Keratinocyte (primary cell): ENCODE results near the gene DESI1. TPM values are rescaled to one million over a fixed set of nuclear protein-coding genes. Genes with fewer than 3 reads are reported as not detected.

ENCODE experiments used
- DNase-seq: peaks from one replicate; pipeline ENCODE4 v3.0.0-alpha.2; 2011; ENCODE audit warnings: low read depth, missing footprints, low spot score
- FAIRE-seq: peaks from 2 replicates; lab custom pipeline; 2011; peaks lifted over from hg19 to GRCh38; lab: Jason Lieb, UNC
- H2AFZ ChIP-seq: 2 replicates; pipeline ENCODE4 v1.6.0; 2012; ENCODE audit warnings: low read length, control low read depth, inconsistent platforms; ENCODE audit not compliant: control insufficient read depth
- H3K27ac ChIP-seq: 2 replicates; pipeline ENCODE4 v1.5.1; 2011; ENCODE audit warnings: low read length; ENCODE audit not compliant: control insufficient read depth, insufficient read depth
- H3K27me3 ChIP-seq: 3 replicates; pipeline ENCODE4 v1.6.0; 2011; ENCODE audit warnings: low read length; ENCODE audit not compliant: control insufficient read depth, insufficient read depth; ENCODE audit errors: extremely low read depth
- H3K36me3 ChIP-seq, 2 experiments: 2 replicates in 1 of 2; 3 replicates in 1 of 2; pipeline ENCODE4 v1.5.1; 2011; ENCODE audit warnings: low read length in 2 of 2, mild to moderate bottlenecking in 1 of 2; ENCODE audit not compliant: control insufficient read depth in 2 of 2, insufficient read depth in 2 of 2; ENCODE audit errors: extremely low read depth in 1 of 2
- H3K4me1 ChIP-seq: 3 replicates; pipeline ENCODE4 v1.5.1; 2011; ENCODE audit warnings: low read length; ENCODE audit not compliant: control insufficient read depth, insufficient read depth; ENCODE audit errors: extremely low read depth
- H3K4me2 ChIP-seq: 3 replicates; pipeline ENCODE4 v1.6.0; 2011; ENCODE audit warnings: low read depth, low read length; ENCODE audit not compliant: control insufficient read depth, insufficient read depth; ENCODE audit errors: extremely low read depth
- H3K4me3 ChIP-seq, 3 experiments: fragments of 200-600 bp in 1 of 3; sonication (generic) in 1 of 3; 2 replicates in 2 of 3; 3 replicates in 1 of 3; pipeline ENCODE4 v1.5.1; 2011 to 2016; ENCODE audit warnings: low read length in 3 of 3, mild to moderate bottlenecking in 3 of 3, control low read depth in 2 of 3, inconsistent platforms in 1 of 3, low read depth in 1 of 3, mixed read lengths in 1 of 3, mixed run types in 1 of 3, moderate library complexity in 1 of 3; ENCODE audit not compliant: control insufficient read depth in 2 of 3, insufficient read depth in 2 of 3; ENCODE audit errors: extremely low read depth in 1 of 3
- H3K79me2 ChIP-seq: 2 replicates; pipeline ENCODE4 v1.6.0; 2012; ENCODE audit warnings: low read length; ENCODE audit not compliant: control insufficient read depth, insufficient read depth
- H3K9ac ChIP-seq: 3 replicates; pipeline ENCODE4 v1.6.0; 2011; ENCODE audit warnings: low read length; ENCODE audit not compliant: control insufficient read depth, insufficient read depth; ENCODE audit errors: extremely low read depth
- H3K9me1 ChIP-seq: 3 replicates; pipeline ENCODE4 v1.6.0; 2011; ENCODE audit warnings: low read length; ENCODE audit not compliant: control insufficient read depth, insufficient read depth; ENCODE audit errors: extremely low read depth
- H3K9me3 ChIP-seq: 2 replicates; pipeline ENCODE4 v1.5.1; 2012; ENCODE audit warnings: low read depth, low read length; ENCODE audit not compliant: control insufficient read depth
- H4K20me1 ChIP-seq: 3 replicates; pipeline ENCODE4 v1.6.0; 2011; ENCODE audit warnings: low read length; ENCODE audit not compliant: control insufficient read depth, insufficient read depth; ENCODE audit errors: extremely low read depth
- CTCF ChIP-seq, 3 experiments: IDR thresholded peaks in 1 of 3; conservative IDR thresholded peaks in 1 of 3; optimal IDR thresholded peaks in 1 of 3; 2 replicates in 2 of 3; 3 replicates in 1 of 3; pipeline versions ENCODE3 to v1.5.1; 2011; ENCODE audit warnings: low read length in 3 of 3, mild to moderate bottlenecking in 3 of 3, moderate library complexity in 2 of 3, control low read depth in 1 of 3, inconsistent platforms in 1 of 3; ENCODE audit not compliant: insufficient read depth in 2 of 3; ENCODE audit errors: extremely low read depth in 1 of 3
- EZH2 ChIP-seq: IDR thresholded peaks from one replicate; pipeline ENCODE4 v1.6.1; 2012; ENCODE audit warnings: inconsistent platforms, mild to moderate bottlenecking, low read length, moderate library complexity
- dilution Hi-C: fragments of 300-500 bp; cut with MboI; formaldehyde crosslinking; loops from one replicate; pipeline ENCODE4 v1.7.0; 2020; ENCODE audit warnings: low sequenced_read_pairs; ENCODE audit not compliant: extremely low pct_ligation_motif_present
- polyA plus RNA-seq, 5 experiments: library from polyadenylated mRNA; depleted of rRNA in 3 of 5; stranded (reverse) in 3 of 5; stranded (forward) in 1 of 5; unstranded in 1 of 5; fragments of >200 nt; gene quantifications; 1 replicate in 1 of 5; 2 replicates in 3 of 5; 3 replicates in 1 of 5; pipeline versions ENCODE4 v1.2.1 to v1.2.3, GENCODE V29; 2011 to 2012; ENCODE audit warnings: missing spikeins in 2 of 5, low read depth in 1 of 5, low replicate concordance in 1 of 5

Gene DESI1
- polyA plus RNA-seq, 1 donor (not counting 4 experiments of a cell fraction or from before 2014, with no cell fraction given) = 32.8 TPM

GRCh38 chr22:41582694-41583093 lies 38.1 kb downstream of the DESI1 start:
- dilution Hi-C loops = no loop called here
- Histone ChIP-seq H3K27me3 (no peaks in the 10 kb centered on the region), H3K79me2 (no peaks in the 10 kb centered on the region), H3K4me1 (no peaks in the 10 kb centered on the region), H3K9me3 (no peaks in the 10 kb centered on the region), H3K36me3 (peaks cover 16 to 29% of the 10 kb centered on the region in 2 experiments), H4K20me1 (no peaks in the 10 kb centered on the region), H2AFZ (no peak overlapping the region), H3K9me1 (no peaks in the 10 kb centered on the region), H3K4me3 (no peak overlapping the region), H3K9ac (no peak overlapping the region), H3K27ac (no peak overlapping the region), H3K4me2 (no peak overlapping the region)
- FAIRE-seq (no peak), DNase-seq (no peak)
- TF ChIP-seq EZH2 (no peak), CTCF (optimal IDR thresholded peaks at IDR 0.05 in 1 of 3, IDR thresholded peaks at IDR 0.05 in 1 of 3, conservative IDR thresholded peaks at IDR 0.05 in 1 of 3; ENCODE audit: extremely low read depth in 1 of 3, insufficient read depth in 2 of 3, low read length in 3 of 3) (no peak)

GRCh38 chr22:41579997-41580355 lies 40.9 kb downstream of the DESI1 start:
- Histone ChIP-seq H3K9ac (no peak overlapping the region), H3K4me2 (no peak overlapping the region), H2AFZ (no peak overlapping the region), H4K20me1 (peaks cover 4% of the 10 kb centered on the region), H3K4me1 (no peaks in the 10 kb centered on the region), H3K9me3 (no peaks in the 10 kb centered on the region), H3K27ac (no peak overlapping the region), H3K79me2 (no peaks in the 10 kb centered on the region), H3K27me3 (no peaks in the 10 kb centered on the region), H3K4me3 (no peak overlapping the region), H3K9me1 (no peaks in the 10 kb centered on the region), H3K36me3 (peaks cover 29 to 44% of the 10 kb centered on the region in 2 experiments)
- FAIRE-seq (no peak), DNase-seq (no peak)
- TF ChIP-seq EZH2 (no peak), CTCF (optimal IDR thresholded peaks at IDR 0.05 in 1 of 3, IDR thresholded peaks at IDR 0.05 in 1 of 3, conservative IDR thresholded peaks at IDR 0.05 in 1 of 3; ENCODE audit: extremely low read depth in 1 of 3, insufficient read depth in 2 of 3, low read length in 3 of 3) (no peak)
- dilution Hi-C loops = no loop called here
